HG03196 (cell line): ENCODE results near the gene TMCC2.
A peak's percentile ranks its signal among the peaks of the same experiment; 100 is the strongest.
"Not testable (repeated sequence)": the region's sequence is repeated elsewhere in the genome, so short reads cannot be mapped to it uniquely, and the experiment has no call there.

Source experiments
- ATAC-seq: cut with Tn5 transposase; IDR thresholded peaks from one replicate; pipeline ENCODE4 v1.9.1; 2021; ENCODE audit not compliant: unreplicated experiment

TMCC2 gene

DNA sequence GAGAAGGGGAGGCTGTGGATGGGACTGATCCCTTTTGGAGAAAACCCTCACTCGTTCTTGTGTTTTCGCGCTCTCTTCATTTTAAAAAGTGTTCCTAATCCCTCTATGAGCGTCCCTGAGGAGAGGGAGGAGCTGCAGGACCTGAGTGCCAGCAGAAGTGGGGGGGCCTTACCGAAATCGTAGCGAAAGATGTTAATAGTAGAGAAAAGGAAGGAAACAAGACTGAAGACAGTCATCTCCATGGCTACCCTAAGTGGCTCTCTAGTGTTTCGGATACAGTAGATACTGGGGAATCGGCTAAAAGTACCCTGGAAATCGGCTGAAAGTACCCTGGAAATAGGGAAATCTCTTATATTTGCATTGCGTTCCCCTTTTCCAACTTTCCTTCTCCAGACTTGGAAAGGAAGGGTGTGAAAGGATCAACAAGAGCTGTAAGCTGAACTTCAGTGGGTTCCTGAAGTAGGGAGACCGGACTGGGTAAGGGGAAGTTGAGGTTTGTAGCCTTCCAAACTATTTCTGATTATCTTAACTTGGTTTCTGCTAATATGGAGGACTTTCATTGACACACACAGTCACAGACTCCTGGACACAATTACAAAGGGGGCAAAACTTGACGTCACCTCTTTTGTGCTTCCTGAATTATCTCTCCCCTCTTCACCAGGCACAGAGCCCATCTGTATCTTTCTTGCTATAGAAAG, 15.8 kb upstream of the TMCC2 start:
- ATAC-seq, result peak; percentile 18

DNA sequence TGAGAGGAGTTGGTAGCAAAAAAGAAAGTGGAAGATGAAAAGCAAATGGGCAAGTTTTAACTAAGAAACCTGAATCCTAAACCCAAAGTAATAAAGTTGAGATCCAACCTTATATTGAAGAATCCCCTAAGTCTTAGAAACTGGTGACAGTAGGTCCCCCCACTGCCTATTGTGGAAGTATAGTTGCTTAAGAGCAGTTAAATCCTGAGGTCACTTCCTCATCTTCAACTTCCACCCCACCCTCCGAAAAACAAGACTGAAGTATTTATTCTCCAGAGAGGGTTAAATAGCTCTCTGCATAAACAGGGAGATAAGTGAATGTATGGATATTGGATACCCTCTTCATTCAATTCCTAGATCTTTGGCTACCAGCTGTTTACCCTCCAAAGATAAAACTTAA, 13.0 kb upstream of the TMCC2 start:
- no peak for ATAC-seq

- ATAC-seq, result no peak
Observed at GRCh38 chr1:205216588-205216987, 11.2 kb upstream of the TMCC2 start.

GRCh38 chr1:205217418-205217817, 10.3 kb upstream of the TMCC2 start:
- ATAC-seq, result no peak

- ATAC-seq, result no peak
Observed at GRCh38 chr1:205220421-205220820, 7.3 kb upstream of the TMCC2 start.

GRCh38 chr1:205224736-205225135, 3.0 kb upstream of the TMCC2 start:
- ATAC-seq, result no peak

DNA sequence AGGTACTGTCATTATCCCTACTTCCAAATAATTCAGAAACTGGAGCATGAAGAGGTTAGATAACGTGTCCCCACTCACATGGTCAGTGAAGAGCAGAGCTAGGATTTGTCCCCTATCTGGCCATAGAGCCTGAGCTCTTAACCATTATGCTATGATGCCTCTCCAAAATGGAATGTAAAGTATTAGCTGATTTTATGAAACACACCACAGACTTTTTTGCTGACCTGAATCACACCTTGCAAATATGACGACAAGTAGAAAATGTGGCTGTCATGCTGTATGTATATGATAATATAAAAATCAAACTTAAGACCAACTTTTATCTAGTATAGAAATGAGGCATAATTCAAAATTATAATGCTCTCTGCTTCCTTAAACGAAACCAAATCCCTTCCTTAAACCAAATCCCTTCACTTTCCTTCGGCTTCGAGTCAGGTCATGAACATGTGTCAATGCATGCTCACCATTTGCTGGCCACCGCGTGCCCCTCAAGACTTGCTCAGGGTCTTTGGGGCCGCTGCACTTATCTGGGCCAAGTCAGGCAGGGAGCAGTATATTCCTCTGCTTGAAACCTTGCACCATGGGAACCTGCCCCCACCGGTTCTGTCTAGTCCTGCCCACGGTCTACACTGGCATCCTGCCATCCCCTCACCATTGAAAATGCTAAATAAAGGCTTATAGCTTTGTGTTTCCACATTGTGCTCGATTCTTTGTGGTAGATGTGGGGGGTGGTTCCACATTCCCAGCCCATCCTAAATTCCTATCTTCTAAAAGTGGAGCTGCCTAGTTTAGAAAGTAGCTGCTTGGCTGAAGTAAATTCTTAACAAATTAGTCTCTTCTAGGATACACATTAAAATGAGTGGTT, 1.6 kb upstream of the TMCC2 start:
- ATAC-seq, result no peak

DNA sequence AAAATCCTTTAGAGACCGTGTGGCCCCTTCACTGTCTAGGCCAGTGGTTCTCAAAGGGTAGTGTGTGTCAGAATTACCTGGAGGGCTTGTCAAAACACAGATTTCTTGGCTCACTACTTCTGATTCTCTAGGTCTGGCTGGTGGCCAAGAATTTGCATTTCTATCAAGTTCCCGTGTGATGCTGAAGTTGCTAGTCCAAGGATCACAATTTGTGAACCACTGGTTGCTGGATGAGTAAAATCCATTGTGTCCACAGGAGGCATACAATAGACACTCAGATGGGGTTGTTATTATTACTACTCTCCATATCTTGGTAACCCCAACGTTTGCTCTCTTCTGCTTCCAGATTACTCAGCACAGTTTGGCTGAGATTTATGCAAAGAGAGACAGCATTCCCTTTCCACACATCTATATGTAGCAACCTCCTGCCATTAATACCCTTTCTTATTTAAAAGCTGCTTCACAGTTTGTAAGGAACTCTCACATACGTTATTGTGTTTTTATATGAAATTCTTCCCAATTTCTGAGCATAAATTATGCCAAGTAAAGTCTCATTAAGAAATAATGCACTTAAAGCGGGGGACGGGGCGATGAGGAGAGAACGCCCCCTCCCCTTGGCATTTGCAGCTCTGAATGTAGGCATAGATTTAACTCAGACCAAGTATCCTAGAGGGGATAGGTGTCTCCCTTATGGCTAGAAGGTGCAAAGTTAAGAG, 720 bp upstream of the TMCC2 start:
- ATAC-seq, result no peak

GRCh38 chr1:205228093-205228521, 361 bp downstream of the TMCC2 start:
- ATAC-seq, result no peak

DNA sequence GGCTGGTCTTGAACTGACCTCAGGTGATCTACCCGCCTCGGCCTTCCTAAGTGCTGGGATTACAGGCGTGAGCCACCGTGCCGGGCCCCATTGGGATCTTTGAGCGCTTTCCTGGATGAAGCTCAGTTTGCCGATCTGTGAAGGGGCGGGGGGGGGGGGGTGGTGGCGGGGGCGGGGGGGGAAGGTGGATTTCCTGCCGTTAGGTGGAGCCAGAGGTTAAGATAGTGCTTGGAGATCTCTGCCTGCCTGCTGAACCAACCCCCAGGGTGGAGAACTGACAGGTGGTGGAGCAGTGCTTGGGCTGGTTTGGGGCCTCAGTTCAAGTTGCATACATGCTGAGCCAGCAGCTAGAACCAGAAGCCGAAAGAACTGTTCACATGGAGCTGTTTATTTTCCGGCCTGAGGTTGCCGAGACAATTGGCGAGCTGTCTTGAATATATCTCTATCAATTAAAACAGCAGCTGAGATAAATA, 1.7 kb downstream of the TMCC2 start:
- ATAC-seq, result no peak

- no peak for ATAC-seq
Observed at GRCh38 chr1:205229916-205230700, 2.4 kb downstream of the TMCC2 start.

GRCh38 chr1:205230982-205231381, 3.2 kb downstream of the TMCC2 start:
- ATAC-seq, result no peak

- ATAC-seq, result no peak
Observed at GRCh38 chr1:205232127-205232820, 4.5 kb downstream of the TMCC2 start.

GRCh38 chr1:205232945-205233397, 5.2 kb downstream of the TMCC2 start:
- ATAC-seq, result no peak

DNA sequence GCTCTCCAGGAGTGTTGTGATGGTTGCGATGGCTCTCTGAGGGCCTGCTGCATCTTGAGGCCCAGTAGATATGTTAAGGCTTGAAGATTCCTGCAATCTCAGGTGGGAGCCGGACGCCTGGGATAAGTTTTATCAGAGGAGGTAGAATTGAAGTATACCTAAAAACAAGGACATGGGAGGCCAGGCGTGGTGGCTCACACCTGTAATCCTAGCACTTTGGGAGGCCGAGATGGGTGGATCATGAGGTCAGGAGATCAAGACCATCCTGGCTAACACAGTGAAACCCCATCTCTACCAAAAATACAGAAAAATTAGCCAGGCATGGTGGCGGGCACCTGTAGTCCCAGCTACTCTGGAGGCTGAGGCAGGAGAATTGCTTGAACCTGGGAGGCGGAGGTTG, 6.2 kb downstream of the TMCC2 start:
- not testable (repeated sequence) for ATAC-seq

DNA sequence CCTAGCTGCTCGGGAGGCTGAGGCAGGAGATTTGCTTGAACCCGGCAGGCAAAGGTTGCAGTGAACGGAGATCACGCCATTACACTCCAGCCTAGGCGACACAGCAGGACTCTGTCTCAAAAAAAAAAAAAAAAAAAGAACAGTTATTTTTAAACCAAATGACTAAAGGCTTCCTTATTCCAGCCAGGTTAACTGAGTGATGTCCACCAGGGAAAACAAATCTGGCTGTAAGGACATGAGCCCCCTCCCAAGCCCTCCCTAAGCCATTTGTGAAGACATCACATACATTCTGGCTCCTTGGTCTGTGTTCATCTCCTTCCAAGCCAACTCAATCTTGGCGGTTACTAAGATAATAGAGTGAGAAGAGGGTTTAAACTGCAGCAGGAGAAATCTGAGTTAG, 8.2 kb downstream of the TMCC2 start:
- ATAC-seq, result no peak

GRCh38 chr1:205236526-205236925, 8.8 kb downstream of the TMCC2 start:
- no peak for ATAC-seq

- ATAC-seq, result no peak
Observed at GRCh38 chr1:205236951-205237475, 9.3 kb downstream of the TMCC2 start.

DNA sequence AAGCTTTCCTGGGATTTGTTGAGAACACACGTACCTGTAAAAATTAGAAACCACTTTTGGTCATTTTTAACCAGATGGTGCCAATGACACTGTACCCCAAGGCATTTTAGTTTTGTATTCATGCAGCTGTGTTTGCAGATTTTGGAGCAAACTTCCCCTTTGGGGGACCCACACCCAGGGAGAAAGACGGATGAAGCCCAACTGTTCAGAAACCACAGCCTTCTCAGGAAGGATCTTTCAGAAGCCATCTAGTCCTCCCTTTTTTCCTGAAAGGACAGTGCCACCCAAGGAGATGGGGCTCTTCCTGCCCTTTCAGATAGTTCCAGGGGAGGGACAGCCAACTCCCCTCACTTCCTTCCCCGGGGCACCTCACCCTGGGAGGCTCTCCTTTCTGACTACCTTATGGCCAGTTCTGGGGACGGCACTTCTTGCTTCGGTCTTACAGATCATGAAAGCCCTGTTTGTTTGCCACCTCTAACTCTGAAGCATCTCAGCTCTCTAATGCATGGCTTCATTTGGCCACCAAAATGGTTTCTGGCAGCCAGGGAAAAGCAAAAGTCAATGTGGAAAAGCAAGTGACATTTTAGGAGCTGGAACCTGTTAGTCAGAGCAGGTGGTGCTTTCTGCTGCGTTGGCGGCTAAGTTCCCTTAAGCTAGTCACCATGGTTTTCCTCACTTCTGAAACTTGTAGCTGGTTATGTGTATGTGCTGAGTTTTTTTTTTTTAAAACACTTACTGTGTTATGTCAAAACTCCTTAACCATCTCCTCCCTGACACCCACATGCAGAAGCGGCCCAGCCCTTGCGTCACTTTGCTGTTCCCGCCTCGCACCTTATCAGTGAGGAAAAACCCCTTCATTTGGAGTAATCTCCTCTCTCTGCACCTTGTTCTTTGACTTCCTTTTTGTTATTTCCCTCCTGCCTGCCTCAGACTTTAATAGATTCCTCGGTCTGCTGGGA, 10.1 kb downstream of the TMCC2 start:
- no peak for ATAC-seq
